HG02970 (cell line): Measurements from ENCODE around the gene ZBTB8B.

Experiments
- ATAC-seq: cut with Tn5 transposase; IDR thresholded peaks from one replicate; pipeline ENCODE4 v1.9.1; 2021; ENCODE audit warnings: mild to moderate bottlenecking, moderate library complexity, moderate number of reproducible peaks; ENCODE audit not compliant: unreplicated experiment, low FRiP score

Gene ZBTB8B

DNA sequence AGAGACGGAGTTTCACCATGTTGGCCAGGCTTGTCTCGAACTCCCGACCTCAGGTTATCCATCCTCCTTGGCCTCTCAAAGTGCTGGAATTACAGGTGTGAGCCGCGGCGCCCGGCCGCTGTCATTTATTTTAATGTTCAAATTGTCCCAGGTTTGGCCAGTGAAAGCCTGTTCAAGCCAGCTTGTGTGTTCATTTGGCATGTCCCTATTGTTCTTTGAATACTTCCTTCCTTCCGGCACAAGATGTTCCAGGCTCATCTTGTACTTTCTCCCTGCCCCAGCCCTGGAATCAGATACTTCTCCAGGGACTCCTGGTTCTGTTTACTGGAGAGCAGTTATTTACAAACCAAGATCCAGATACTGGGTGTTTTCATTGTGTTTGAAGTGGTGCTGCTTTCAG lies 37.0 kb downstream of the ZBTB8B start:
- ATAC-seq: no peak

- ATAC-seq: no peak
Observed at GRCh38 chr1:32503153-32503552, 38.3 kb downstream of the ZBTB8B start.

GRCh38 chr1:32507021-32507420 lies 42.1 kb downstream of the ZBTB8B start:
- no peak for ATAC-seq

- no peak for ATAC-seq
Observed at GRCh38 chr1:32508761-32509160, 43.9 kb downstream of the ZBTB8B start.

DNA sequence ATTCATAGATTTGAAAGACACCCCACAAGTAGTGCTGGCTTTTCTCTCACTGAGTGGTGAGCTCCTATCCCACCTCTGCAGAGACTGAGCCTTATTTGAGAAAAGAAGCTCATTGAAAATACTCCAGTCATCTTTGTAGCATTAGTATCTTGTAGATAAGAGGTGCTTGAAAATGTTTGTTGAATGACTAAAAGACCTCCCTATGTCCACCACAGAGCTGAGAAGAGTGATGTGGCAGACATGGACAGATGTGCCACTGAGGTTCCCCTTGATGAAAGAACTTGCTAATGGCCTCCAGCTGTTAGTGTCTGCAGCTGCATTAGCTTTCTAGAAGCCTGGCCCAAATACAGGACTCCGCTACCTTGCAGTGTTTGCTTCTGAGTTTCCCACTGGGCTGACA lies 45.1 kb downstream of the ZBTB8B start:
- ATAC-seq: no peak
